AG04449 (cell line): ENCODE measurements around the gene CCDC201.

ENCODE experiments used
- CTCF ChIA-PET: fragments of 350-600 bp; formaldehyde crosslinking; extraction: SDS; loops from one replicate; lab custom pipeline; 2021; ENCODE audit warnings: antibody characterized with exemption; lab: Yijun Ruan, JAX
- POLR2A ChIA-PET: fragments of 400-600, 350-600 bp; formaldehyde crosslinking; extraction: SDS; loops from one replicate; lab custom pipeline; 2020; ENCODE audit warnings: antibody characterized with exemption, inconsistent platforms; lab: Yijun Ruan, JAX
- DNase-seq: peaks from one replicate; pipeline ENCODE4 v3.0.0-alpha.2; 2010; ENCODE audit warnings: low read depth, low spot score
- H3K4me3 ChIP-seq: 2 replicates; pipeline ENCODE4 v1.5.1; 2011; ENCODE audit warnings: low read depth, mild to moderate bottlenecking, control low read depth, low read length
- CTCF ChIP-seq: IDR thresholded peaks from one replicate; pipeline ENCODE4 v1.5.1; 2011; ENCODE audit warnings: mild to moderate bottlenecking, moderate library complexity, low read length, control low read depth, inconsistent platforms; ENCODE audit not compliant: insufficient read depth; ENCODE audit errors: missing control alignments

CCDC201 gene

GRCh38 chr7:45892407-45893035 lies 19.6 kb upstream of the CCDC201 start:
- TF ChIP-seq CTCF, result no peak

GRCh38 chr7:45891462-45892402 lies 18.9 kb upstream of the CCDC201 start:
- H3K4me3 ChIP-seq, result no peak overlapping the region
- POLR2A ChIA-PET, result no interaction called here
- no peak for TF ChIP-seq CTCF
- DNase-seq, result no peak
- CTCF ChIA-PET, result interaction anchor here (0.9 to 5.0 kb wide), 20 partner anchors 10 to 1375 kb away, joined by 3 to 63 read pairs (median 6); partner anchors contain the start of gene IGFBP3

More at GRCh38 chr7:45892407-45893035, 19.6 kb upstream of the CCDC201 start:
- CTCF ChIA-PET, result interaction anchor here (1.1 to 5.0 kb wide), 8 partner anchors 9 to 1363 kb away, joined by 3 to 63 read pairs (median 7); partner anchors contain the start of gene IGFBP3
- POLR2A ChIA-PET, result no interaction called here
- no peak for DNase-seq
- H3K4me3 ChIP-seq, result no peak overlapping the region

GRCh38 chr7:45890902-45891461 lies 18.1 kb upstream of the CCDC201 start:
- DNase-seq, result no peak
- CTCF ChIA-PET, result interaction anchor here (0.9 to 5.0 kb wide), 24 partner anchors 9 to 1376 kb away, joined by 3 to 63 read pairs (median 4); partner anchors contain the start of gene CCDC201
- H3K4me3 ChIP-seq, result no peak overlapping the region
- POLR2A ChIA-PET, result no interaction called here
- TF ChIP-seq CTCF, result peak; percentile 30

- DNase-seq, result no peak
- ChIA-PET CTCF (interaction anchor here (0.9 to 5.0 kb wide), 26 partner anchors 8 to 1376 kb away, joined by 3 to 63 read pairs (median 4); partner anchors contain the start of gene CCDC201), POLR2A (no interaction called here)
- TF ChIP-seq CTCF, result no peak
- no peak overlapping the region for H3K4me3 ChIP-seq
Measured at GRCh38 chr7:45890125-45890901, 17.4 kb upstream of the CCDC201 start.

- TF ChIP-seq CTCF, result no peak
- POLR2A ChIA-PET, result interaction anchor here (1.1 kb wide), 1 partner anchor 31 kb away, joined by 7 read pairs; the partner anchor contains the start of gene IGFBP3
- CTCF ChIA-PET, result interaction anchor here (0.9 to 5.0 kb wide), 12 partner anchors 9 to 1377 kb away, joined by 3 to 63 read pairs (median 4); partner anchors contain the start of gene CCDC201
- DNase-seq, result no peak
- H3K4me3 ChIP-seq, result no peak overlapping the region
Measured at GRCh38 chr7:45889367-45890067, 16.6 kb upstream of the CCDC201 start.
